Naive B cell (primary cell): ENCODE results near the gene TRIM62. TPM values are rescaled to one million over a fixed set of nuclear protein-coding genes. Genes with fewer than 3 reads are reported as not detected.
A peak's percentile ranks its signal among the peaks of the same experiment; 100 is the strongest.
"Not testable (repeated sequence)": the region's sequence is repeated elsewhere in the genome, so short reads cannot be mapped to it uniquely, and the experiment has no call there.

Experiments
- ATAC-seq, 2 donors: fragments of 150-1000 bp; cut with Tn5 transposase; 2 replicates each; pipeline ENCODE4 v1.10.0; 2021; ENCODE audit warnings: low read depth in 2 of 2, mild to moderate bottlenecking in 2 of 2, moderate library complexity in 2 of 2
- DNase-seq: peaks from one replicate; pipeline ENCODE4 v3.0.0; 2022
- H3K27ac Mint-ChIP-seq, 6 donors: one replicate each; pipeline ENCODE4 v1.8.0; 2020 to 2022; ENCODE audit warnings: mild to moderate bottlenecking in 6 of 6, mixed read lengths in 6 of 6, moderate library complexity in 5 of 6, inconsistent platforms in 2 of 6
- H3K27me3 Mint-ChIP-seq, 3 donors: one replicate each; pipeline ENCODE4 v1.8.0; 2021 to 2022; ENCODE audit warnings: mixed read lengths in 3 of 3, mild to moderate bottlenecking in 1 of 3
- H3K36me3 Mint-ChIP-seq, 2 donors: one replicate each; pipeline ENCODE4 v1.8.0; 2020 to 2022; ENCODE audit warnings: mixed read lengths in 2 of 2, inconsistent platforms in 1 of 2, mild to moderate bottlenecking in 1 of 2
- H3K4me1 Mint-ChIP-seq, 3 donors: one replicate each; pipeline ENCODE4 v1.8.0; 2020 to 2022; ENCODE audit warnings: mixed read lengths in 3 of 3, inconsistent platforms in 1 of 3, mild to moderate bottlenecking in 1 of 3, moderate library complexity in 1 of 3
- H3K4me3 Mint-ChIP-seq, 8 donors: one replicate each; pipeline ENCODE4 v1.8.0; 2020 to 2022; ENCODE audit warnings: mild to moderate bottlenecking in 8 of 8, mixed read lengths in 8 of 8, moderate library complexity in 8 of 8, inconsistent platforms in 2 of 8
- H3K9me3 Mint-ChIP-seq, 7 donors: one replicate each; pipeline ENCODE4 v1.8.0; 2020 to 2022; ENCODE audit warnings: mixed read lengths in 7 of 7, mild to moderate bottlenecking in 5 of 7, inconsistent platforms in 2 of 7, moderate library complexity in 1 of 7
- polyA plus RNA-seq, 6 donors: library from polyadenylated mRNA; unstranded; fragments of 300-500 nt; fragmentation: Illumina TruSeq; gene quantifications; one replicate each; pipeline ENCODE4 v1.2.3, GENCODE V29; 2021; ENCODE audit warnings: low read depth in 6 of 6

Gene TRIM62
- polyA plus RNA-seq, 6 donors from 2014 or later, result 1.5 to 6.1 (median 4.7) TPM

DNA sequence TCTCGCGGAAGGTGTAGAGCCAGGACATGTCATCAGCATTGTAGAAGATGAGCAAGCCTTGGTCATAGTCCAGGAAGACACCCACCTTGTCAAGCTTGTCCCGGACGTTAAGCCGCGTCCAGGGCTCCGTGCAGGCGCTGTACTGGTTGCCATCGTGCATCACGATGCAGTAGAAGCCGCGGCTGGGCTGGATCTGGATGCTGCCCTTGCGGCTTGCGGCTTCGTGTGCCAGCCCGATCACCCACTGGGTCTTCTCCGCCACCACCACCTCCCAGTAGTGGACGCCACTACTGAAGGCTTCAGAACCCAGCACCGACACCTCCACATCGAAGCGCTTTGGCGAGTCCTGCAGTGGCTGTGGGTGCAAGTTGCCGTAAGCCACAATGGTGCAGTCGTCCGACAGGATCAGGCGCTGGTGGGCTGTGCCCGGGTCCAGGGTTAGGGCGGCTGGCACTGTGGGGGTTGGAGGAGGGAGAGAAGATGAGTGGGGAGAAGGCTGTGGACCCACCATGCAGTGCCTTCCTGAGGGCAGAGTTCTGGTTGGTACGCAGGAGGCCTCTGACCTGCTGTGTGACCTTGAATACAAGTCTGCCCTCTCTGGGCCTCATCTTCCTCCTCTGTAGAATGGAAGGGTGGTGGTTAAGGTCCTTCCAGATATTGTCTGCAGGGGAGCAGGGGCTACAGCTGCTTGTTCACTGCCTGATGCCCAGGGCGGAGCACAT, 34.4 kb downstream of the TRIM62 start:
- Mint-ChIP-seq H3K9me3 (no peaks in the 10 kb centered on the region), H3K4me1 (peaks cover 4 to 5% (median 5%) of the 10 kb centered on the region in 3 donors), H3K36me3 (peaks cover 5 to 8% of the 10 kb centered on the region in 2 donors), H3K4me3 (no peak overlapping the region), H3K27ac (peak overlapping the region in 1 of 6 donors; percentile 51), H3K27me3 (no peaks in the 10 kb centered on the region)
- DNase-seq, result no peak
- no peak for ATAC-seq

DNA sequence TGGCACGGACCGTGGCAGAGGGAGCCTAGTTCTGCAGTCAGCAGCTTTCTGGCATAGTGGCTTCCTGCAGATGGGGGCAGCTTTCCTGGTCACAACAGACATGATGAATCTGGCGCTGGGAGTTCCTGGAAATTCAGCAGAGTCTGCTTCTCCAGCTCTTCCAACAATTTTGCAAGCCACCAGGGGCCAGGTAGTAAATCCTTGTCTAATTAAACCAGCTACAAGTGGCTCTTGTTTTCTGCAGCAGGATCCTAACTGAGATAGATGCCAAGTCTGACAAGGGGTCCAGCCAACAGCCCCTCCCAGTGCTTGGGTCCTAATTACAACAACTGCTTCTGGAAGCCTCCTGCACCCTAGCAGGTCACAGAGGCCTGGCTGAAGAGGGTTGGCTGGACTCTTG, 35.8 kb downstream of the TRIM62 start:
- Mint-ChIP-seq H3K36me3 (peaks cover 5 to 8% of the 10 kb centered on the region in 2 donors), H3K9me3 (no peaks in the 10 kb centered on the region), H3K4me1 (peaks cover 2 to 9% (median 9%) of the 10 kb centered on the region in 3 donors), H3K27ac (no peak overlapping the region), H3K4me3 (no peak overlapping the region), H3K27me3 (no peaks in the 10 kb centered on the region)
- no peak for DNase-seq
- ATAC-seq, result no peak

DNA sequence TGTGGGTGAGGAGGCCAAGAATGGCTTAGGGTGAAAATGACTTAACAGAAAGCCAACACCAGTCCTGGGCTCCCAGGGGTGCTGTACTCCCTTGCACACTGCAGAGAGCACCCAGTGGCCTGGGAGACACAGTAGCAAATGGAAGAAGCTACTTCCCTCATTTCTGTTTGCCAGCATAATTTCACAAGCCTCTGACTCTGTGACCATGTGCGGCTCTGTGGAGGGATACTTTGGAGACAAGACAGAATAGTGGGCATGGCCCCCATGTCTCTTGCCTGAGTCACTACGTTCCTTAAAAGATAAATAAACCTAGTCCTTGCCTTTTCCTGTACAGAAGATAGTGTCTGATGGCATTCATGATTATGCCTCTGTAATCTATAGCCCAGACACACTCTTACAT, 38.1 kb downstream of the TRIM62 start:
- H3K4me3 Mint-ChIP-seq, result peak overlapping the region in 1 of 8 donors; percentile 5
- H3K9me3 Mint-ChIP-seq, result no peaks in the 10 kb centered on the region
- no peak overlapping the region for H3K27ac Mint-ChIP-seq
- peaks cover 5 to 8% of the 10 kb centered on the region in 2 donors for H3K36me3 Mint-ChIP-seq
- no peak for DNase-seq
- H3K27me3 Mint-ChIP-seq, result no peaks in the 10 kb centered on the region
- H3K4me1 Mint-ChIP-seq, result peaks cover 0 to 13% (median 9%) of the 10 kb centered on the region in 3 donors
- no peak for ATAC-seq

DNA sequence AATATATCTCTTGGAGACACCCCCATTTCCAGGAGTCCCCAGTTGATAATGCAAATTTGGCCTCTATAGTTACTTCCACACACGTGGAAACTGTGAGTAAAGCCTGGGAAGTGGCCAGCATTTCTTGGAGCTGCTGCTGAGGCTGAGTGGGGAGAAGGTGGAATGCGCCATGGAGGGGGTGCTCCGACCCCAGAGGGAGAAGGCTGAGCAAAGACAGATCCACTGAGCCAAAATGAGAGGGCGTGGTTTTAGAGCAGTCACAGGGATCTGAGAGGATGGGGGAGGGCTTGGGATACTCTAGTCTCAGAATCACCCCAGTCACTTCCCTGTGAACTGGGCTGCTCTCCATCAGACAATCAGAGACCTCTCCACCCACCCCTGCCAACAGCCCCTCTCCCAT, 38.7 kb downstream of the TRIM62 start:
- Mint-ChIP-seq H3K27me3 (no peaks in the 10 kb centered on the region), H3K27ac (no peak overlapping the region), H3K4me1 (peaks cover 0 to 13% (median 9%) of the 10 kb centered on the region in 3 donors)

DNA sequence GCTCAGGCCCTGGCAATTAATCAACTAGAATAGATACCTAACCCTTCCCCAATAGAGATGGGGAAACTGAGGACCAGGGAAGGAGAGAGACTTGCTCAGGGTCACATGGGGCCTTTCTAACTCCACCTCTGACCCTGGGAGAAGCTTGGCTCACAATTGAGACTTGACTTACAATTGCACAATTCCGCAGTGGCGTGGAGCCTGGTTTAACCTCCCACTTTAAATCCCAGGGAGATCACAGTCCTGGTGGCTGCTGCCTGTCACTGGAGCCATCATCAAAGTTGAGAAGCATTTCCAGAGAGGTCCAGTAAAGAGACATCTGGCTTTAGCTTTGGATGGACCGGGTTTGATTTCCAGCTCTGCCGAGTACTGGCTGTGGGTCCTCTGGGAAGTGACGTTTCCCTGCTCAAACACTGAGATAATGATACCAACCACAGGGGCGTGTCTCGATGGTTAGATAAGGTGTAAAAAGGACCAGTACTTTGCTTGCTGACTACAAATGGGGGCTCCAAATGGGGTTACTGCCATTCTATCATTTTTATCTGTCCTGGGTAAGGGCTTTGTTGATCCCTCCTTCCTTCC, 39.3 kb downstream of the TRIM62 start:
- peaks cover 0 to 13% (median 9%) of the 10 kb centered on the region in 3 donors for H3K4me1 Mint-ChIP-seq
- H3K27me3 Mint-ChIP-seq, result no peaks in the 10 kb centered on the region
- peaks cover 5 to 8% of the 10 kb centered on the region in 2 donors for H3K36me3 Mint-ChIP-seq
- no peak for ATAC-seq
- H3K27ac Mint-ChIP-seq, result no peak overlapping the region
- no peaks in the 10 kb centered on the region for H3K9me3 Mint-ChIP-seq
- H3K4me3 Mint-ChIP-seq, result no peak overlapping the region
- DNase-seq, result no peak

More for the DNA sequence above, 38.7 kb downstream of the TRIM62 start:
- H3K36me3 Mint-ChIP-seq, result peaks cover 5 to 8% of the 10 kb centered on the region in 2 donors
- ATAC-seq (no peak), DNase-seq (no peak)
- H3K4me3 Mint-ChIP-seq, result peak overlapping the region in 2 of 8 donors; percentile 22 to 70
- no peaks in the 10 kb centered on the region for H3K9me3 Mint-ChIP-seq

DNA sequence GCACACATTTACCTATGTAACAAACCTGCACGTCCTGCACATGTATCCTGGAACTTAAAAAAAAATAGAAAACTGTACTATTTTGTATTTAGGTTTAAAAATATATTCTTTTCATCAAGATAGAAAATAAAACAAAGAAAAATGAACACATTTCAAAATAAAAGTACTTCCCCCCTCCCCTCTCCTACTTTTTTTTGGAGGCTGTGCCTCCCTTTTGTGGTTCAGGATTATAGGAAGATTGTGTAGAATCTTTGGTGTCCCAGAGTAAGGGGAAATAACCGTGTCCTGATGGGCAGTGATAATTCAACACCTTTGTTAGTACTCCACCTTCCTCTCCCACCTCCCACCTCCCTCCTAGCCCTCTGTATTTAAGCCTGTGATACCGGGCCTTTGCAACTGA, 40.1 kb downstream of the TRIM62 start:
- H3K27ac Mint-ChIP-seq, result peak overlapping the region in 2 of 6 donors; percentile 32 to 33
- peaks cover 4 to 5% of the 10 kb centered on the region in 2 donors for H3K36me3 Mint-ChIP-seq
- H3K4me1 Mint-ChIP-seq, result peaks cover 0 to 13% (median 8%) of the 10 kb centered on the region in 3 donors
- H3K4me3 Mint-ChIP-seq, result no peak overlapping the region
- no peak for DNase-seq
- no peak for ATAC-seq
- H3K27me3 Mint-ChIP-seq, result no peaks in the 10 kb centered on the region
- H3K9me3 Mint-ChIP-seq, result no peaks in the 10 kb centered on the region

DNA sequence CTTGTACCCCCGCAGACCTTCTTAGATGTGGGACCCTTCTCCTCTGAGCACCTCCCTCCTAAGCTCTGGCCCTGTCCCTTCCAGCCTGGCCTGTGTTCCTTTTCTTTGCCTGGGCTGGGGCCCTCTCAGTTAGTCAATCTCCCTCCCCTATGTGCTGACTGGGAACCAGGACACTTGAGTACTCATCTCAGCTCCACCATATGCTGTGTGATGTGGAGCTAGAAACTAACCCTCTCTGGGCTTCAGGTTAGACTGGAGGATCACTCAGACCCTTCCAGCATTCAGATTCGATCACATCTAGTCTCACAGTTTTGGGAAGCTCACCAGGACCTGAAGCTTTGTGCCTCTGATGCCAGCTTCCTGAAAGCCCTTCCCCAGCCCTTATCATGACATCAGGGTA, 40.6 kb downstream of the TRIM62 start:
- no peaks in the 10 kb centered on the region for H3K27me3 Mint-ChIP-seq
- peak overlapping the region in 1 of 6 donors; percentile 69 for H3K27ac Mint-ChIP-seq
- DNase-seq, result no peak
- no peaks in the 10 kb centered on the region for H3K9me3 Mint-ChIP-seq
- peaks cover 0 to 13% (median 6%) of the 10 kb centered on the region in 3 donors for H3K4me1 Mint-ChIP-seq
- H3K36me3 Mint-ChIP-seq, result no peaks in the 10 kb centered on the region
- H3K4me3 Mint-ChIP-seq, result no peak overlapping the region
- no peak for ATAC-seq

DNA sequence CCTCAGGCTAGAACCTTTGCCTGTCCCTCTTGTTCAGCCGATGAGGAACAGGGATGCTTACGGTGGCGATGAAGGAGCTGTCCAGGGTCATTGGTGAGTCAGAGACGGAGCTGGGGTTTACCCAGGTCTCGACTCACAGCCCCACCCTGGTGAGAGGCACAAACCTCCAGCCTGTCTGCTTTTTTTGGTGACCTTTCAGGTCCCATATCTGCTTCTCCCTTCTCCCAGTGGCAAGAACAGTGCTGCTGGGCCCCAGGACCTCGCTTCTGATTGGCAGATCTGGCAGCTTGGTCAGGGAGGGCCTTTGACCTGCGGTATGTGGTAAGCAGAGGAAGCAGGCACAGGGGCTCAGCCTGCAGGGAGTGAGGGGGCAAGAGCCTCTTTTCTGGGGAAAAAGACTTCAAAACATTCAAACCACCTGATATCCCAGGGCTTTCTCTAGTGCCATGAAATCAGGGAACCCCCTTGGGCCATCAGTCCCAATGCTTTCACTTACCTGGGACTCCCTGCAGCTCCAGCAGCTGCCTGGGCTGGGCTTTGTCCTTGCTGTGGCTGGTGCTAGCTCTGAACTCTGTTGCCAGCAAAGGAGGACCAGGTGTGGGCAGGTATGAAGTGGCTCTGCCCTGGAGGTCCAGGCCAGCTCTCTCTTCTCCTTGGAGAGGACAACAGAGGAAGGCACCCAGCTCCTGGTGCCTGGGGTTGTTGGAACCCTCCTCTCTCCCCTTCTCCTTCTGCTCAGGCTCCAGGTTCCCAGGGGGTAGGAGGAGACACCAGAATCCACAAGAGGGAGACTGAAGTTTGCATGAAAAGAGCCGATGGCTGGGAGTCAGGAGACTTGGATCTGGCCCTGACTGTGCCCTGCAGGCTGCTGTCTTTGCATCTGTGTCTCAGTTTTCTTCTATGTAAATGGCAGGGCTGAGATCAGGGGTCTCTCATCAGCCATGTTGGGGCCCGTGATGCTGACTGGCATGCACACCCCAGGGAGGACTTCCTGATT, 41.4 kb downstream of the TRIM62 start:
- DNase-seq (no peak), ATAC-seq (no peak)
- Mint-ChIP-seq H3K27me3 (no peaks in the 10 kb centered on the region), H3K27ac (peak overlapping the region in 1 of 6 donors; percentile 37), H3K9me3 (no peaks in the 10 kb centered on the region), H3K4me3 (peak overlapping the region in 1 of 8 donors; percentile 52), H3K36me3 (no peaks in the 10 kb centered on the region), H3K4me1 (peaks cover 3 to 15% (median 12%) of the 10 kb centered on the region in 3 donors)

DNA sequence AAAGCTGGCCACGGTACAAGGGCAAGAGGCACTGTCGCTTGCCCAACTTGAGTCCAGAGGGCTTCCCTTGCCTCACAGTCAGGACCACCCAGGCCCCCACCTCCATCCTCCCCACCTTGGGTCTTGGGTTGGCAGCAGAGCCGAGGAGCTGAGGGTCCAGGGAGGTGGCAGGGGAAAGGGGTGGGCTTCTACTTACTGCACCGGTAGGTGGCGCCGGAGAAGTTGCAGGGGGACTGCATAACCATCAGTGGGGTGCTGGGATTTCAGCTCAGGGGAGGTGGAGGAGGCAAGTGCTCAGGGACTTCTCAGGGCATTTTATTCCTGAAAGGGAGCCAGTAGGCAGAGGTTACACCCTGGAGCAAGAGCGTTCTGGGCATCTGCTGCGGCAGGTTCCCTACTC, 44.0 kb downstream of the TRIM62 start:
- no peaks in the 10 kb centered on the region for H3K36me3 Mint-ChIP-seq
- no peaks in the 10 kb centered on the region for H3K9me3 Mint-ChIP-seq
- H3K27me3 Mint-ChIP-seq, result no peaks in the 10 kb centered on the region
- no peak overlapping the region for H3K27ac Mint-ChIP-seq
- DNase-seq, result peak; percentile 16
- peak in 1 of 2 donors; percentile 57 for ATAC-seq
- H3K4me1 Mint-ChIP-seq, result peaks cover 3 to 18% (median 13%) of the 10 kb centered on the region in 3 donors
- H3K4me3 Mint-ChIP-seq, result no peak overlapping the region

DNA sequence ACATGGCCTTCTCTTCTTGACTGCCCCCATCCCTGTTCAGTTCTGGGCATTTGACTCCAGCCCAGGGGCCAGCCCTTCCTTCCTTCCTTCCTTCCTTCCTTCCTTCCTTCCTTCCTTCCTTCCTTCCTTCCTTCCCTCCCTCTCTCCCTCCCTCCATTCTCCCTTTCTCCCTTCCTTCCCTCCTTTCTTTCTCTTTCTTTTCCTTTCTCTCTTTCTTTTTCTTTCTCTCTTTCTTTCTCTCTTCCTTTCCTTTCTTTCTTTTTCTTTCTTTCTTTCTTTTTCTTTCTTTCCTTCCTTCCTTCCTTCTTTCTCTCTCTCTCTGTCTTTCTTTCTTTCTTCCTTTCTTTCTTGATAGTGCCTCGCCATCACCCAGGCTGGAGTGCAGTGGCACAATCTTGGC, 45.8 kb downstream of the TRIM62 start:
- ATAC-seq, H3K4me3 Mint-ChIP-seq, H3K27me3 Mint-ChIP-seq, DNase-seq, H3K36me3 Mint-ChIP-seq, H3K9me3 Mint-ChIP-seq: not testable (repeated sequence)
- peak overlapping the region in 2 of 6 donors; percentile 1 to 48 for H3K27ac Mint-ChIP-seq
- peaks cover 7 to 15% (median 12%) of the 10 kb centered on the region in 3 donors for H3K4me1 Mint-ChIP-seq

DNA sequence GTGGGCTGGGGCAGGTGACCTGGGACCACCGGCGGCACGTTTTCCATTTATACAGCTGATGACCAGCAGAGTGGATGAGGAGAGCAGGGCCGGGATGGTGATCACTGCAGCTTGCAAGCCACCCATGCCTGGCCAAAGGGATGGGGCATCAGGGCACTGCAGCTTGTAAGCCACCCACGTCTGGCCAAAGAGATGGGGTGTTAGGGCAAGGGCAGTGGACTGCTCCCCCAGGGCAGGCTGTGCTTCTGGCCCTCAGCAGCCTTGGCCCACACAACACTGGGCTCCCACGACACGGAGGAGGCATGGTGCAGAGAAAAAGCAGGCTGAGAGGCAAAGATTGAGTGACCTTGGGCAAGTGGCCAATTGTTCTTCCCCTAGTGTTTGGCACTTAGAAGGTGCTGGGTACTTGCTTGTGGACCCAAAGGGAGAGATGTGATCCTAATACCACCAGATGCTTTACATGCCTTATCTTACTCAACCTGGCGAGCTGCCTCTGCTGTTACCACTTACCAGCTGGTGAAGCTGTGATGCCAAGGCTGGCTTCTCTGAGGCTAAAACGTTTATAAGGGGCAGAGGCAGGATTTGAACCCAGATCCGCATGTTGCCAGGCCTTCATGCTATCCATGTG, 48.3 kb downstream of the TRIM62 start:
- Mint-ChIP-seq H3K27ac (no peak overlapping the region), H3K4me3 (no peak overlapping the region), H3K27me3 (no peaks in the 10 kb centered on the region), H3K36me3 (no peaks in the 10 kb centered on the region), H3K4me1 (peaks cover 12 to 19% (median 12%) of the 10 kb centered on the region in 3 donors), H3K9me3 (no peaks in the 10 kb centered on the region)
- DNase-seq, result no peak
- no peak for ATAC-seq

DNA sequence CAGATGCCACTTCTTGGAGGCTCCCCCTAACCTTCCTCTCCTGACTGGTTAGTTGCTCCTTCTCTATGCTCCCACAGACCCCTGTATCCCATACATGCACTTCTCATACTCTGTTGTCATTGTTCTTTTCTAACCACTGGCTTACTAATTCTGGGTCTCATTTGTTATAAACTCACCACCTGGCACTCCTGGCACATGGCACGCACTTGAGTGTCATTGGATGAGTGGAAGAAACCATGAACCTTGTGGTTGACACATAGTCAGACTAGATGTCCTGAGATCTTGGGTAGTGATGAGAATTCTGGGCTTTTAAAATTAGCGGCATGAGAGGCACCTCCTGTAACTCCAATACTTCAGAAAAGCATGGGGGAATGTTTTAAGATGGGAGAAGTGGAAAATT, 49.3 kb downstream of the TRIM62 start:
- H3K4me3 Mint-ChIP-seq, result no peak overlapping the region
- ATAC-seq, result no peak

DNA sequence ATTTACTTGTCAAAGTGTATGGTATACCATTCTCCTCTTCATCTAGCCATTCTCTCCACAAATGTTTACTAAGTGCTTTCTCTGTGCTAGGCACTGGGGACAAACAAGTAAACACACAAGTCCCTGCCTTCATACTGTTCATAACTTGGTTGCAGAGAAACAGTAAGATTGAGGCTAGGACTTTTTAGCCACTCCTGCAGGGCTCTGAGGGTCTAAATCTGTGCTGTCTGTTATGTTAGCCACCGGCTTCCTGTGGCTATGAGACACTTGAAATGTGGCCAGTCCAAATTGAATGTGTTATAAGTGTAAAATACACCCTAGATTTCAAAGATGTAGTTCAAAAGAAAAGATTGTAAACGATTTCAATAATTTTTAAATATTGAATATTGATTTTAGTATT, 50.7 kb downstream of the TRIM62 start:
- ATAC-seq (no peak), DNase-seq (no peak)
- H3K4me1 Mint-ChIP-seq, result peaks cover 12 to 30% (median 19%) of the 10 kb centered on the region in 3 donors
- H3K27ac Mint-ChIP-seq, result no peak overlapping the region
- no peaks in the 10 kb centered on the region for H3K27me3 Mint-ChIP-seq
- no peaks in the 10 kb centered on the region for H3K36me3 Mint-ChIP-seq
- no peaks in the 10 kb centered on the region for H3K9me3 Mint-ChIP-seq
- H3K4me3 Mint-ChIP-seq, result no peak overlapping the region

More for the DNA sequence above, 49.3 kb downstream of the TRIM62 start:
- Mint-ChIP-seq H3K27me3 (no peaks in the 10 kb centered on the region), H3K36me3 (no peaks in the 10 kb centered on the region), H3K4me1 (peaks cover 12 to 20% (median 19%) of the 10 kb centered on the region in 3 donors), H3K9me3 (no peaks in the 10 kb centered on the region), H3K27ac (no peak overlapping the region)
- no peak for DNase-seq
